GM12875 (cell line): ENCODE data around the gene DHX34.

Experiments used
- H3K4me3 ChIP-seq: one replicate; pipeline ENCODE4 v1.5.1; 2011; ENCODE audit warnings: low read depth, low read length, control low read depth
- CTCF ChIP-seq: IDR thresholded peaks from 2 replicates; pipeline ENCODE4 v1.5.1; 2011; ENCODE audit warnings: low read depth, mild to moderate bottlenecking, control low read depth, inconsistent platforms, low read length, moderate library complexity, borderline replicate concordance; ENCODE audit not compliant: insufficient read depth

The DHX34 gene

GRCh38 chr19:47316513-47316912, 32.6 kb upstream of the DHX34 start:
- H3K4me3 ChIP-seq, result no peak overlapping the region
- TF ChIP-seq CTCF, result no peak

- H3K4me3 ChIP-seq, result no peak overlapping the region
- no peak for TF ChIP-seq CTCF
Observed at GRCh38 chr19:47319923-47320871, 28.9 kb upstream of the DHX34 start.

GRCh38 chr19:47321630-47322029, 27.5 kb upstream of the DHX34 start:
- H3K4me3 ChIP-seq, result no peak overlapping the region
- TF ChIP-seq CTCF, result no peak

GRCh38 chr19:47322058-47322457, 27.1 kb upstream of the DHX34 start:
- no peak overlapping the region for H3K4me3 ChIP-seq
- TF ChIP-seq CTCF, result no peak

- no peak for TF ChIP-seq CTCF
- H3K4me3 ChIP-seq, result no peak overlapping the region
Observed at GRCh38 chr19:47323409-47323808, 25.7 kb upstream of the DHX34 start.

GRCh38 chr19:47323872-47324271, 25.2 kb upstream of the DHX34 start:
- H3K4me3 ChIP-seq, result no peak overlapping the region
- no peak for TF ChIP-seq CTCF

- TF ChIP-seq CTCF, result no peak
- H3K4me3 ChIP-seq, result no peak overlapping the region
Observed at GRCh38 chr19:47324502-47324901, 24.6 kb upstream of the DHX34 start.
